EH (cell line): Measurements from ENCODE around the gene SP6.

Source experiments
- DNase-seq: peaks from one replicate; pipeline ENCODE4 v3.0.0-alpha.2; 2015; ENCODE audit warnings: low read depth

The SP6 gene

GRCh38 chr17:47856830-47857229 lies 5.9 kb upstream of the SP6 start:
- no peak for DNase-seq

GRCh38 chr17:47855737-47856136 lies 4.8 kb upstream of the SP6 start:
- DNase-seq = peak; percentile 27

DNA sequence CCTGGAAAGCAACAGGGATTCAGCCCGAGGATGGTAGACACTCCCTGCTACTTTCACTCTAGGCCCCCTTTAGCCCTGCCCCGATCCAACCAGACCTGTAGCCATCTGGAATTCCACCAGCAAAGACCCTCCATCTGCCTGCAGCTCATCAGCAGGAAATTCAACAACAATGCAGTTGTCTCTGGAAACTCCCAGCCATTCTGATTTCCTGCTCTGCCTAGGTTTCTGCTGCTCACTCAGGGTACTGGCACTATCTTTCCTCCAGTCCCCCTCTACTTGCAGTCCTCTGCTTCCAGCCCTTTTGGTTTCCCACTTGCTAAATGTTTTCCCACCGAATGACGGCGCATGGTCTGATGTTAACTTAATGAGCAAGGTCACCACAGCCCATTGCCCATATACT lies 2.7 kb upstream of the SP6 start:
- no peak for DNase-seq

DNA sequence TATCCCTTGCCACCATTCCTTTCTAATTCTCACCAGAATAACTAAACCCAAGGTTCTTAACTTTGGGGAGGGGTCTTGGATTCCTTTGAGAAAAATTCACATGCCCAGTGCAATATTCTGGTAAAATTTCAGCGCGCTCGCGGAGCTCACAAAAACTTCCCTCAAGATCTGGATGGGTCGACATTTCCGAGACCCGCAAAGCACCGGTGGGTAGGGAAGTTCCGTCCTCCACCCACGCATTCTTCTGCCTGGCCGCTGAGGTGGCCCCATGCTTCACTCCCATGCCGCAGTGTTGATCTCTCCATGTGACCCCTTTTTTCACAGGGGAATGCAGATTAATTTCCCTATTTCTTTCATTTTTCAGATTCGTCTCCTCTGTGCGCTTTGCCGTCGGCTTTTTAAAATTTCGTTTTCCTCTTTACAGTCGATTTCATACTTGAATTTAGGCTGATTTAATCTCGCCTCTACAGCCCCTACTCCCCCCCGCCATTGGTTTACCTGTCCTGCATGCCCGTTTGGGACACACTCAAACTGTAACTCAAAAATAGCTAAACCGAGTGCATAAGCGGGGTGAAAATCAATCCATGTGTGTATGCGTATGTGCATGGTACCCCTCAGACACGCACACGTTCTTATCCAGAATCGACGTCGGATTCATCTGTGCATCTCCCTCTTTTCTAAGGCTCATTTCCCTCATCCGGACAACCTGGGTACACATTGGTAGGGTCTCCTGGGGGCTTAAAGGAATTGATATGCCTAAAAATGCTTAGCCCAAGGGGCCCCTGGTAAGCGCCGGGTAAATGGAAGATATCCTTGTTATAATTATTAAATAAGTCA lies 1.4 kb upstream of the SP6 start:
- no peak for DNase-seq

- no peak for DNase-seq
Observed at GRCh38 chr17:47851764-47852112, 775 bp upstream of the SP6 start.

- no peak for DNase-seq
Observed at GRCh38 chr17:47850373-47850691, 631 bp downstream of the SP6 start.

GRCh38 chr17:47848198-47848513 lies 2.8 kb downstream of the SP6 start:
- no peak for DNase-seq

DNA sequence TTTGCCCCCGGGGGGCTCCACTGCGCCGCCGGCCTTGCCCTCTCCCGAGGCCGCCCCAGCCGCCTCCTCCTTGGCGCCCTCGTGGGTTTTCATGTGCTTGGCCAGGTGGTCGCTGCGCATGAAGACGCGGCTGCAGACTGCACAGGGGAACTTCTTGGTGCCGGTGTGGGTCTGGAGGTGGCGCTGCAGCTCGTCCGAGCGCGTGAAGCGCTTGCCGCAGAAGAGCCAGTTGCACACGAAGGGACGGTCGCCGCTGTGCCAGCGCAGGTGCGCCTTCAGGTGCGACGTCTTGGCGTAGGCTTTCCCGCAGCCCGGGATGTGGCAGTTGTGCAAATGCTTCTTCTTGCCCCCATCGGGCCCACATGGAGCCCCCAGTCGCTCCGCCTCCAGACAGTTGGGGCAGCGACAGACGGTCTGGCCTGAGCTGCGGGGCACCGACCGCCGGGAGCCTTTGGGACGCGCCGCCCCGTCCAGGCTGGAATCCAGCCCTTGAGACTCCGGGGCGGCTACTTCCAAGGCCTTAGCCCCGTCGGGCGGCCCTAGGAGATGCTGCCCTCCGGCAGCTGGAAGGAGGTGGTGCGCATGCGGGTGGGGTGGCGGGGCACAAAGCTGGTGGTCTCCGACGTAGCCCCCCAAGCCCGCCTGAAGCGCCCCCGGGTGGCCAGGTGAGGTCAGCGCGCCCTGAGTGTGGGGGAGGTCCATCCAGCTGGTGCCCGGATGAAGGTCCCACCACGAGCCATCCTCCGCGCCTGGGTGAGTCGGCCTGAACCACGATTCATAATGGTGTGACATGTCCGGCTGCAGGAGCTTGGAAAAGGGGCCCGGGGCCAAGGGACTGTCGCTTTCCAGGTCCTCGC lies 3.4 kb downstream of the SP6 start:
- DNase-seq = no peak

DNA sequence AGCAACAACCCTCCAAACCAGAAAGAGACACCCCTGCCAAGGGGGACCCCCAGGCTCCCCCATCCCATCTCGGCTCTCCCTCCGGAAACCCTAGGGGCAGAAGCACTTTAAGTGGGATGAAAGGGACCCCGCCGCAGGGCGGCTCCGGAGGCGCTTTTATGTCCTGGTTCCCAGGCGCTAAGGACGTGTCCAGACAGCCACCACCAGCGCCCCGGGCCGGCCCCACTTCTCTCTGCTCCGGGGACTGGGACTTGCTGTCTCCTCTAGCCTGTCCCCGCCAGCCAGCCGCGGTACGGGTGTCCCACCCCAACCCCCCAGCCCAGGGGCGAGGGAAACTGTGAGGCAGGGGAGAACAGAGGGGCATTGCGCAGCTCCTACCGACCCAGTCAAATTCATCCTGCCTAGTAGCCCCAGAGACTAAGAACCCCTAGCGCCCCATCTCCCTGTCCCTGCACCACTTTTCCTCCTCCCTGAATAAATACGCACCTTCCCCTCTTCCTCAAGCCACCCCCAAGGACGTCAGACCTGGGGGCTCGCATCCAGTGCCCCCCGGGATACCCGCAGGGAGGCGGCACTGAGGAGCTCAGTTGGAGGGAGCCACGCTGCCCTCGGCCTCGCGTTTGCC lies 4.1 kb downstream of the SP6 start:
- no peak for DNase-seq

DNA sequence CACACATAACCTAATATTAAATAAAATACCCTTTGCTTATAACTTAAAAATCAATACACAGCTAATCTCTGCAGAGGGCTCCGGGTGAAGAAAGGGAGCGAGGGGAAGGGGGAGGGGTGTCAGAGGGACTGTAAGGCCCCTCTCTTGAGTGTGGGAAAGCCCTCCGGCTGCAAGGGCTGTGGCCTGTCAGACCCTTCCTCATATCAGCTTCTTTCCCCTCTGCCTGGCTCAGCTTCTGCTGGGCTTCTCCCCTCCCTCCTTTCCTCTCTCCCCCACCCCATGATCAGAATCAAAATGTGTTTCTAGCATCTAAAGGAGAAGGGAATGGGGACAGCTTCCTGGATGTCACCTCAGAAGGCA lies 5.3 kb downstream of the SP6 start:
- no peak for DNase-seq

DNA sequence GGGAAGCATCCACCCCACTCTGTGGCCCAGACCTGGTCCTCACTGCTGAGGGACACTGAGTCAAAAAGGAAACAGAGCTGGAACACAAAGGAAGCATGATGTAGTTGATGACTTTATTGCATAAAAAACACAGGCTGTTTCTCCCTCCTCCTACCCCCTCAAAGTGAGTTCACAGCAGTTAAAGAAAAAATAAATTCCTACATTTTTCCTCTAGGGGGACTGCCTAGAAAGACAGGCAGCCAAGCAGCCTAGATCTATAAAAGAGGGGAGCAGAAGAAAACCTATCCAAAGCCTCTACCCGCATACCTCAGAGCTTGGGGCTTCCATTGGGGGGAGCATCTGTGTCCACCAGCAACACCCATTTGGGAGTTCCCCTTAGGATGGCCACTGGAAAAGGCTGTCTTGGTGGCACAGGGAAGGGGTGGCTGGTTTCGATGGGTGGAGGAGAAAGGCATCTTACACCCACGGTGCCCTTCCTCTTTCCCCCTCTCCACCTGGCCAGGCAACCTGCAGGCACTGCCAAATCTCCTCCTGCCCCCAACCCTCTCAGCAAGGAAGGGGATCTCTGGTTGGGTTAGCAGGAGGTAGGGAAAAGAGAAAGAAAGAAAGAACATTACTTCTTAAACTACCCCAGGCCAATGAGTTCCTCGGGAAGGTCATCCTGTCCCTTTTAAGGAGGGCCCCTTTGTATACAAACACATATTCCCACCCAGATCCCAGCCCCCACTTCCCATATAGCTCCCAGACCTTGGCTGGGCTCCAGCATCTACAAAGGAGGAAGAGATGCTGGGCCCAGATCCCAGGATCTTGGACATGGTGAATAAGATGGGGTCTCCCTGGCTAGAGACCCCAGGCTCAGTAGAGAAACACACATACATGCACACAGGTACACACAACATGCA lies 5.9 kb downstream of the SP6 start:
- peak; percentile 49 for DNase-seq

- peak; percentile 74 for DNase-seq
Observed at GRCh38 chr17:47844227-47844626, 6.7 kb downstream of the SP6 start.

DNA sequence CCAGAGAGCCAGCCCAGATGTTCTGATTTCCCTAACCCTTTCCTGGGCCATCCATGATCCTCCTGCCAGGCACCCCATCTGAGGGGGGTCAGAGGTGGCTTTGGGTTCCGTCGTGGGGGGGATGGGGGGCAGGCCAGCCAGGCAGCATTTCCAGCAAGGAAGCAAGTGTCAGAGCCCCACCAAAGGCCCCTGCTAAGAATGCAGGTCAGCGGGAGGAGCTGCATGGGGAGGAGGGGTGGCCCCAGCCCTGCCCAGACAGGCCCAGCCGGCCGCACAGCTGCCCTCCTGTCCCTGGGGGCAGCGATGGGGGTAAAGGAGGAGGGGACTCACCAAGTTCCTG lies 7.6 kb downstream of the SP6 start:
- DNase-seq = no peak

- DNase-seq = no peak
Observed at GRCh38 chr17:47841488-47842291, 9.3 kb downstream of the SP6 start.

GRCh38 chr17:47840742-47841487 lies 10.0 kb downstream of the SP6 start, which contains the start of gene SCRN2:
Gene SCRN2, minus strand, starts transcription at chr17:47841273. Its CDS starts 430 bp downstream, at chr17:47840843.
- DNase-seq = peak; percentile 84

GRCh38 chr17:47840001-47840741 lies 10.8 kb downstream of the SP6 start:
- DNase-seq = no peak

GRCh38 chr17:47839071-47839470 lies 11.9 kb downstream of the SP6 start:
- DNase-seq = no peak

GRCh38 chr17:47838636-47839035 lies 12.3 kb downstream of the SP6 start:
- no peak for DNase-seq

DNA sequence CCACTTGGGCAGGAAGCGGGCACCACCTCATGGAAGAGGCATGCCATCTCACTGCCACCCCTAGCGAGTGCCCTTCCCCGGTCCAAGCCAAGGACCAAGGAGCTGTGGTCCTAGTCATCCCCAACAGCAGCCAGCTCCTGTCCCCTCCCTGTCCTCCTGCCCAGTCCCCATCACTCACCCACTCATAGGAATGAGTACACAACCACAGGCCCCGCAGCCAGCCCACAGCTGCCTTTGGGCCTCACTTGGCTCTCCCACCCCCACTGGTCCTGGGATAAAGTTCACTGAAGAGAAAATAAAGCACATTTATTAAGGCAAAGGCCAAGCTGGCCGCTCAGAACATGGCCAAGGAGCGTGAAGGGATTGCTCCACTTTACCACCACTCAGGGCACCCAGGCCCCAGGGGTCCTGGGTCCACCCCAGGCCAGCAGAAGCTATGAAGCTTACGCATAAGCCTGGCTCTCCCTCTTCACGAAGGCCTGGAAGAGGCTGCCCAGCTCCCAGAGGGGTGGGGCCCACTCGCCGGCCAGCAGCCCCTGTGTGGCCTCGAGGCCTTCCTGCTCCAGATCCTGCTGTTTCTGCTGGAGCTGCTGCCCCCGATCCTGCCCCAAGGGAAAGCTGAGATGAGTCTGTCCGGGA lies 13.4 kb downstream of the SP6 start:
- no peak for DNase-seq
